Adrenal gland (tissue), 12 donors: Measurements from ENCODE around the gene EML2. TPM values are rescaled to one million over a fixed set of nuclear protein-coding genes. Genes with fewer than 3 reads are reported as not detected.

Experiments
- DNase-seq, 7 donors: peaks; one replicate each; pipeline ENCODE4 v3.0.0-alpha.2; 2019 to 2020
- H3K27ac ChIP-seq, 5 donors: fragments of 200-600 bp; sonication (generic) in 4 of 5; 1 replicate in 3 of 5; 2 replicates in 2 of 5; pipeline versions ENCODE4 v1.5.1 to v1.8.0; 2016 to 2020; ENCODE audit warnings: mild to moderate bottlenecking in 1 of 5
- H3K27me3 ChIP-seq: fragments of 200-600 bp; 2 replicates; pipeline ENCODE4 v1.8.0; 2021
- H3K36me3 ChIP-seq, 2 donors: fragments of 200-600 bp; replicated peaks in 1 of 2; 1 replicate in 1 of 2; 2 replicates in 1 of 2; pipeline versions ENCODE4 v1.5.1 to v1.8.0; 2018 to 2022
- H3K4me1 ChIP-seq, 2 donors: fragments of 200-600 bp; replicated peaks in 1 of 2; 1 replicate in 1 of 2; 2 replicates in 1 of 2; pipeline versions ENCODE4 v1.5.1 to v1.8.0; 2018 to 2021
- H3K4me3 ChIP-seq, 4 donors: fragments of 200-600 bp; sonication (generic) in 3 of 4; one replicate each; pipeline ENCODE4 v1.5.1; 2016 to 2018
- H3K9me3 ChIP-seq, 3 donors: fragments of 200-600 bp; sonication (generic) in 1 of 3; replicated peaks in 1 of 3; 1 replicate in 2 of 3; 2 replicates in 1 of 3; pipeline versions ENCODE4 v1.5.1 to v1.8.0; 2016 to 2021
- CTCF ChIP-seq, 6 experiments: fragments of 450-650 bp in 4 of 6; fragments of 200-600 bp in 2 of 6; sonication (generic) in 1 of 6; IDR thresholded peaks; 1 replicate in 5 of 6; 2 replicates in 1 of 6; pipeline versions ENCODE4 v1.5.1 to v1.8.0; 2016 to 2021; ENCODE audit warnings: antibody characterized with exemption in 6 of 6, mild to moderate bottlenecking in 2 of 6, moderate library complexity in 1 of 6
- POLR2A ChIP-seq, 2 donors: fragments of 450-650 bp; IDR thresholded peaks; one replicate each; pipeline ENCODE4 v1.6.1; 2017; ENCODE audit warnings: antibody characterized with exemption in 2 of 2, mild to moderate bottlenecking in 2 of 2, moderate library complexity in 1 of 2
- WGBS, 4 donors: extraction: QIAGEN DNeasy Blood & Tissue Kit in 2 of 4; methylation state at CpG; one replicate each; pipeline versions ENCODE4 v1.1.5 to v1.1.7; 2013 to 2017; 5-methylcytosine and 5-hydroxymethylcytosine counted together
- intact Hi-C, 2 donors: fragments of 100-400 bp; cut with DNase I; formaldehyde crosslinking; loops; one replicate each; pipeline versions ENCODE4 v1.14.1 to v1.15.0; 2022 to 2023
- polyA plus RNA-seq, 3 donors: library from polyadenylated mRNA; stranded (reverse); fragments of 200-250 nt in 2 of 3; fragments of 350-450 nt in 1 of 3; fragmentation: Illumina TruSeq in 1 of 3; extraction: RNeasy Lipid Tissue Mini Kit (QIAGEN cat#74804) in 1 of 3; gene quantifications; one replicate each; pipeline ENCODE4 v1.2.3, GENCODE V29; 2013 to 2014
- total RNA-seq, 9 donors: library from RNA; depleted of rRNA in 4 of 9; stranded (reverse); fragments of >200 nt in 4 of 9; fragments of 120-200 nt in 1 of 9; fragmentation: NEBNext Ultra II Directional in 1 of 9; extraction: Animal tissue kit (Norgen Biotek cat#: 25700) in 1 of 9; gene quantifications; one replicate each; pipeline versions ENCODE4 v1.1.0 to v1.2.4, GENCODE V29; 2013 to 2023
- donor health status: healthy with polysubstance abuse.
- donor health status: Bipolar disorder and iron deficiency.
- donor health status: DM: yes; HTN: yes; CAD: no.
- donor health status: DM: no; HTN: no; CAD: no.
- donor health status: DM: no; HTN: no; CAD: no.
- donor health status: DM: yes; HTN: yes; CAD: no.

Gene EML2
- total and polyA plus RNA-seq, 12 donors = 20.7 to 139 (median 83.9) TPM

- intact Hi-C loops = loop anchor here in 1 of 2 donors (5.0 to 10.0 kb wide), 2 partner anchors 39 to 116 kb away; partner anchors contain the start of gene GPR4
- H3K4me3 ChIP-seq = no peak overlapping the region
- H3K27ac ChIP-seq = peak overlapping the region; percentile 21 to 94 (median 87)
- peaks cover 23 to 55% of the 10 kb centered on the region in 2 donors for H3K4me1 ChIP-seq
- peak in 4 of 7 donors; percentile 38 to 59 (median 48) for DNase-seq
- H3K27me3 ChIP-seq = no peaks in the 10 kb centered on the region
- TF ChIP-seq CTCF (IDR thresholded peaks at IDR 0.05) = no peak
- TF ChIP-seq POLR2A (IDR thresholded peaks at IDR 0.05) = peak in 1 of 2 donors; percentile 23
- H3K36me3 ChIP-seq = no peaks in the 10 kb centered on the region
- WGBS, 4 donors = 56 to 61% (median 57%) methylated on average over 17 of the region's 17 CpGs
- no peaks in the 10 kb centered on the region for H3K9me3 ChIP-seq
Observed at GRCh38 chr19:45640849-45641273, 1.7 kb upstream of the EML2 start.

GRCh38 chr19:45637890-45638667 lies 1.1 kb downstream of the EML2 start:
- 67 to 73% (median 71%) methylated on average over 12 to 19 of the region's 19 CpGs for WGBS, 4 donors
- no peaks in the 10 kb centered on the region for H3K9me3 ChIP-seq
- H3K4me1 ChIP-seq = peaks cover 21 to 54% of the 10 kb centered on the region in 2 donors
- DNase-seq = peak in 6 of 7 donors; percentile 57 to 74 (median 64)
- intact Hi-C loops = no loop called here
- TF ChIP-seq CTCF (IDR thresholded peaks at IDR 0.05) (no peak), POLR2A (IDR thresholded peaks at IDR 0.05) (peak in 1 of 2 donors; percentile 62)
- H3K4me3 ChIP-seq = peak overlapping the region in 2 of 4 donors; percentile 38 to 63
- H3K27ac ChIP-seq = peak overlapping the region; percentile 28 to 87 (median 59)
- no peaks in the 10 kb centered on the region for H3K36me3 ChIP-seq
- H3K27me3 ChIP-seq = no peaks in the 10 kb centered on the region

DNA sequence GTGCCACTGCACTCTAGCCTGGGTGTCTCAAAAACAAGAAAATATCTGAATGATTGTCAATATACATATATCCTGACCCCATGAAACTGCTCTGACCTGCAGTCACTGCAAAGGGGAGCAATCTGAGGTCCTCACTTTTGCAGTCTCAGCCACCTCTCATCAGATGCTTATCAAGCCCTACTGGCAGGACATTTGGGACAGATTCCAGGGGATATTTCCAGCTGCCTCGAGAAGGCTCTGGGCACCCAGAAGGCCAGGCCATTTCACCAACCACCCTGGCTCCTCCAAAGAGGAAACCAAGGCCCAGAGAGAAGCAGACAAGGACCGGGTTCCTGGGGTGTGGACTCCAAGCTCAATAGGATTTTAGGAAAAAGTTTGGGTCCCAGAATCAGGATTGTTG lies 2.3 kb downstream of the EML2 start:
- Histone ChIP-seq H3K9me3 (no peaks in the 10 kb centered on the region), H3K27me3 (no peaks in the 10 kb centered on the region), H3K4me1 (peaks cover 12 to 46% of the 10 kb centered on the region in 2 donors), H3K36me3 (no peaks in the 10 kb centered on the region), H3K4me3 (no peak overlapping the region), H3K27ac (peak overlapping the region in 3 of 5 donors; percentile 9 to 52 (median 36))
- WGBS, 4 donors = 38 to 72% (median 58%) methylated on average over 1 to 2 of the region's 2 CpGs
- TF ChIP-seq CTCF (IDR thresholded peaks at IDR 0.05) (no peak), POLR2A (IDR thresholded peaks at IDR 0.05) (no peak)
- DNase-seq = peak in 3 of 7 donors; percentile 47 to 59 (median 51)
- intact Hi-C loops = no loop called here

- DNase-seq = no peak
- intact Hi-C loops = no loop called here
- H3K36me3 ChIP-seq = no peaks in the 10 kb centered on the region
- WGBS, 4 donors = 96 to 100% (median 98%) methylated on average over 1 of the region's 1 CpG
- no peak overlapping the region for H3K4me3 ChIP-seq
- H3K27me3 ChIP-seq = no peaks in the 10 kb centered on the region
- peaks cover 6 to 40% of the 10 kb centered on the region in 2 donors for H3K4me1 ChIP-seq
- H3K9me3 ChIP-seq = no peaks in the 10 kb centered on the region
- TF ChIP-seq CTCF (IDR thresholded peaks at IDR 0.05) = no peak
- TF ChIP-seq POLR2A (IDR thresholded peaks at IDR 0.05) = no peak
- peak overlapping the region in 3 of 5 donors; percentile 9 to 52 (median 36) for H3K27ac ChIP-seq
Observed at GRCh38 chr19:45636275-45636674, 2.9 kb downstream of the EML2 start.
